HT-29 (cell line): ENCODE results near the gene C16orf86. TPM values are rescaled to one million over a fixed set of nuclear protein-coding genes. Genes with fewer than 3 reads are reported as not detected.

Source experiments
- DNase-seq: peaks from one replicate; pipeline ENCODE4 v3.0.0-alpha.2; 2015; ENCODE audit warnings: low spot score
- total RNA-seq: library from RNA; depleted of rRNA; stranded (reverse); fragments of >200 nt; shearing (Covaris generic); gene quantifications from 2 replicates; pipeline ENCODE4 v1.2.3, GENCODE V29; 2014

Gene C16orf86
- total RNA-seq, 1 experiment from 2014 or later, result 0.38 TPM

DNA sequence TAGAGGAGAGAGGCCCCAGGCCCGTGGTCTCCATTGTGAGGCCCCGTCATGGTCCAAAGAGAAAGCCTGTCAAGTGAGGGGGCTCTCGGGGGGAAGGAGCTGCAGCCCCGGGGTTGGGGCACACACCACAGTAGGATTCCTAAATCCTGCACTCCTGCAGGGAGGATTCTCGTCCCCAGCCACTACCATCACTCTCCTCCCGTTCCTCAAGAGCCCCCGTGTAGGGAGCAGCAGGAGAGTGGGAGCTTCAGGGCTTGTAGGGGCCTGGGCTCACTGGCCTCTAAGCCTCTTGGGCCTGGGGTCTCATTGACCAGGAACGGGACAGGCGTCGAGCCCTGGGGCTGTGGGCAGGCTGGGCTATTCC lies 821 bp downstream of the C16orf86 start:
- no peak for DNase-seq

DNA sequence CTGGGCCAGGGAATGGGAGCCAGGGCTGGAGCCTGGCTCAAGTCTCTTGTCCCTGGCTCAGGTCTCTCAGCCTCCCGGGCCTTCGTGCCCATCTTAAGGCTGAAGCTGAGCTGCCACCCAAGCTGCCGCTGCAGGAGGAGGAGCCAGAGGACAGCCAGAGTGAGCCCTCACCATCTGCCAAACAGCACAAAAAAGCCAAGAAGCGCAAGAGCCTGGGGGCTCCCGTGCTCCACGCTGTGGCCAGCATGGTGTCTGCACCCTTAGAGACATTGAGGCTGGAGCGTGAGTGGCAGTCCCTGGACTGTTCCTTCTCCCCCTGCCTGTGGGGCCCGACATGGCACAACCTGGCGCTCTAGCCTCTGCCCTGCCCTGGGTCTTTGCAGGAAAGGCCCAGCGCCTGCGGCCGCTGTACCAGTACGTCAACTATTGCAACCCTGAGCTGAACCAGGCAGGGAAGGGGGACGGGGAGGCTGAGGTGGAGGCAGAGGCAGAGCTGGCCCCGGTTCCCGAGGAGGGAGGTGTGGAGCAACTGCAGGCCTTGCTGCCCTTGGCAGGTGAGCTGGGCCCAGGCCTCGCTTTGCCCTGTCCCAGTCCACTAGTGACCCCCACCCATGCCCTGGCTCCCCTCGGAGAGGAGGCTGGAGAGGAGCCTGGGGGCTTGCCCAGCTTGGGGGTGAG lies 1.3 kb downstream of the C16orf86 start:
- DNase-seq, result peak; percentile 97

DNA sequence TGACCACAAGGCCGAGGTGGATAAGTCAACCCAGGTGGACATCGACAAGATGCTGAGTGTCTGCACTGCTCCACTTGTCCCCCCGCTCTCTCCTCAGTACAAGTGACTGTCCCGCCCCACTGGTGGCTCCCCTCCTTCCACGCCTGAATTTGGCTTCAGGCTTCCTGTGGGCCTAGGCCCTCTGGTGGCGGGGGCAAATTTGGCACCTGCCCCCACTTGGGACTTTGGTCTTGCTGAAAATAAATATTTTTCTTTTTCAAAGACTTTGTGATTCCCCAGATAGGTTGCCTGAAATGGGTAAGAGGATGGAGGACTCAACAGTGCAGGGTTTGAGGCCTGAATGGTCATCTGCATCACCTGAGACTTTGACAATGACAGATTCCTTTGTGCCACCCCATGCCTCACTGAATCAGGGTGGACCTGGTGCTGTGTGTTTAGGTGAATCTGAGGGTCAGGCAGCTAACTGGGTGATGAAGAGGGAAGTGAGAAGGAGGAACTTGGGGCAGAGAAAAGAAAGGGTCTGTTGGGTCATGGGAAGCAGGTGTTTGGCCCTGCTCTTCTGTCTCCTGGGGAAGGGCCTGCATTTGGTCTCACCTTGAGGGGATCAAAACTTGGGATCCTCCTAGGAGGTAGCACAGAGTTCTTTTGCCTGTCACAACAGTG lies 2.0 kb downstream of the C16orf86 start:
- no peak for DNase-seq

GRCh38 chr16:67669499-67670101 lies 3.0 kb downstream of the C16orf86 start:
- no peak for DNase-seq

GRCh38 chr16:67672306-67672705 lies 5.7 kb downstream of the C16orf86 start:
- no peak for DNase-seq

DNA sequence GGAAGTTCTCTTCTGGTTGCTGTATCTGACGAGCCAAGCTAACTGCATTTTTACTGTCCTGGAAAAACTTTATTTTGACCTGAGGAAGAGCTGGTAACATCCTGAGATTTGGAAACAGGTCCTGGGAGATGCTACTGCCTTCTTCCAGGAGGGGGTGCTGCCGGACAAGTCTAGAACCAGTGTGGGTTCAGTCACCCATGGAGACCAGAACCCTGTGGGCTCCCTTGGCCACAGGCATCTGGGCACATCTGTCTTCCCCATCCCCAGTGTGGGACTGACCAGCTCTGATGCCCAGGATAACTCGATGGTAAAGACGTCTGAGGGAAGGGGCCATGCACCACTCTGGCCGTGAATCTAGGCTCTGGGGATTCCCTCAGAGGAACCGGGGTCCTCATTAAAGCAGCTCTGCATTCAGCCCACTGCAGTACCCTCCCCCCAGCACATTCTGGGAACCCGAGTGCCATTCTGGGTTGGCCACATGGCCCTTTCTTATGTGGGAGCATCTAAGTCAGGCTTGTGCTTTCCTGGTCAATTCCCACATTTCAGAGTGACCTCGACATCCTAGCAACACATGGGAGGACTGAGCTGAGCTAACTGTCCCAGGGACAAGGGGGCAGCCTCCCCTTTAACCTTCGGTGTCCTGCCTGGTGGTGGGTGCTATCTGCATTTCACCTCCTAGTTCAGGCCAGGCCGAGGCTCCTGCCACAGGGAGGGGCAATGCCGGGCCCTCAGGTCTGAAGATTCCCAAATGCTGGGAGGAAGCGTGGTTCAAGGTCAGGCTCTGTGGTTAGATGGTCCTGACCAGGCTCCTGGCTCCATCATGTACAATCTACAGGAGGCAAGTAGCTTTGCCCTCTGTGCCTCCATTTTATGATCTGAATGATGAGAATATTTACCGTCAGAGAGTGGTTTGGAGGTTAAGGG lies 6.4 kb downstream of the C16orf86 start:
- peak; percentile 90 for DNase-seq

- DNase-seq, result peak; percentile 82
These were observed 7.3 kb downstream of the C16orf86 start for GRCh38 chr16:67673712-67674580.

GRCh38 chr16:67674851-67675578 lies 8.4 kb downstream of the C16orf86 start:
- DNase-seq, result peak; percentile 86

GRCh38 chr16:67675579-67675935 lies 8.9 kb downstream of the C16orf86 start:
- DNase-seq, result no peak

- no peak for DNase-seq
These were observed 9.4 kb downstream of the C16orf86 start for GRCh38 chr16:67675999-67676398.

DNA sequence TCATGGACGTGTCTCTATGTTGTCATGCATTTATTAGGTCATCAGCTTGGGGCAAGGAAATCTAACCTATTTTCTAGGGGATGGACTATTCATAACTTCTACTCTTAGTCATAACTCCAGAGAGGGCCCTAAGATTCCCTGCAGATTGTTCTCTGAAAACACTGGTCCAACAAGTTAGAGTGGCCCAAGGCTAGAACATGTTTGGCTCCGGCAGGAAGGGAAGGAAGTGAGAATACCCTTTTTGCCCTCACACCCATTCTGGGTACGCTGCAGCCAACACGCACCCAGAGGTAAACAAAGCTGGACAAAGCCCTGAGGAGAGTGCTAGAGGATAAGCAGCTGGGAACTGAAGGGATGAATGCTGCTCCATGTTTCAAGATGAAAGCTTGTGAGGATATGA lies 9.9 kb downstream of the C16orf86 start:
- no peak for DNase-seq

DNA sequence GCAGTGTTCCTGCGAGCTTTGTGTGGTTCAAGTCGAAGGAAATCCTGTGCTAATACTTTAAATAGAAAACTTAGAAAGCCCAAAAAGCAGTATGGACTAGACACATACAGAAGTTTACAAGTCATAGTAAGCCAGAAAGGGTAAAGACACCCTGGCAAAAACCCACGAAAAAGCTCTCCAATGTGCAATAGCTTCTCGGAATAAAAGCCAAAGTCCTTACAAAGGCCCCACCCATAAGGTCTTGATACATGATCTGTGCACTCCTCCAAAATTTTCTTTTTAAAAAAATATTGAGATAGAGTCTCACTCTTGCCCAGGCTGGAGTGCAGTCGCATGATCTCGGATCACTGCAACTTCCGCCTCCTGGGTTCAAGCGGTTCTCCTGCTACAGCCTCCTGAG lies 10.3 kb downstream of the C16orf86 start:
- no peak for DNase-seq

DNA sequence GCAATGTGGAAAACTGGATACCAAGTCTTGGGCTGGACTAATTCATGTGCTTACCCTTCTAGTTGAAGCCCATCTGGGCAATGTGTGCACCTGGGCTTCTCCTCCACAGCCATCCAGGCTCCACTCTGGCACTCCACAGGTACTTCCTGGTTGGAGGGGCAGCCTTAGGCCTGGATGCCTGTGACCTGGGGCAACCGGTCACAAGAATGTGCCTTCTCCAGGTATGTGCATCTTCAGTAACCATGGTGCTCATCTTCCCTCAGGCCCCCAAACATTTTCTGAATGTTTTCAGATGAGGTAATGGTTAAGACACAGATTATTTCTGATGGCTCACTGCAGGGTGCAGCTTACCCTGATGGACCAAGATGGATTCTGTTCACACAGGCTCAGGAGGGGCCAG lies 11.1 kb downstream of the C16orf86 start:
- DNase-seq, result no peak

- DNase-seq, result peak; percentile 23
These were observed 11.9 kb downstream of the C16orf86 start for GRCh38 chr16:67678354-67679023.

- no peak for DNase-seq
These were observed 13.6 kb downstream of the C16orf86 start for GRCh38 chr16:67679935-67680897.

DNA sequence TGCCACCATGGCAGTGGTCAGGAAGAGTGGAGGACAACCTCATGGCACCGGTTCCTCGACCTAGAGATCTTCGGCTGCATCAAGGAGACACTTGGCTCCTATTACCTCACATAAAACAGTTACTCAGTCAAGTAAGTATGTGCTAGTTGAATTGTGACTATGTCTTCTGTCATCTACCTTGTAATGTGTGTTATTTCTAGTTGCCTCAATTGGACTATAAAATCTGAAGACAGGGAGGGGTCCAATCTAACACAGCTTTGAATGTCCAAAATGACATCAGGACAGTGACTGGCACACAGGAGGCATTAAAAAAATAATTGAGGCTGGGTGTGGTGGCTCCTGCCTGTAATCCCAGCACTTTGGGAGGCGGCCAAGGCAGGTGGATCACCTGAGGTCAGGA lies 17.2 kb downstream of the C16orf86 start:
- no peak for DNase-seq

DNA sequence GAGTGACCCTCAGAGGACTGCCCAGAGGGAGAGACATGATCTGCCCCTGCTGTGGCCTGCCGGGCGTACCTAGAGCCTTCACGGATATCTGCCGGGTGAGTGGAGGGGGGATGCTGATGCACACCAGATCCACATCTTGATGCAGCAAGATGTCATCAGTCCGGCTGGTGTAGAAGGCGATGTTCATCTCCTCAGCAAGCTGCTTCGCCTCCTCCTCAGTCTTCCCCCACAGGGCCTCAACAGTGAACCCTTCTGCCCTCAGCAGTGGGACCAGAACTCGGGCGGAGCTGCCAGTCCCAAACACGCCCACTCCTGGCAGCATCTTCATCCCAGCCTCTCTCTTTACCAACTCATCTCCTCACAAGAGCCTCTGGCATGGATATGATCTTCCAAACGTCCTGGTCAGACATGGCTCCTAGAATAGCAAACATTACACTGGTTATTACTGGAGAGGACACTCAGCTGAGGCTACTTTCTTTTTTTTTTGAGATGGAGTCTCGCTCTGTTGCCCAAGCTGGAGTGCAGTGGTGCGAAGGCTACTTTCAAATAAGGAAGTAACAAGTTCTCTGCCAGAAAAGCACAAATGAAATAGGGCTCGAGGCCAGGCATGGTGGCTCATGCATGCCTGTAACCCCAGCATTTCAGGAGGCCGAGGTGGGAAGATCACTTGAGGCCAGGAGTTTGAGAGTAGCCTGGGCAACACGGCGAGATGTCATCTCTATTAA lies 18.9 kb downstream of the C16orf86 start:
- no peak for DNase-seq
